Endothelial cell of umbilical vein (primary cell): Measurements from ENCODE around the gene MICALL2. TPM values are rescaled to one million over a fixed set of nuclear protein-coding genes. Genes with fewer than 3 reads are reported as not detected.

Experiments used
- BruUV-seq: library from RNA; stranded (reverse); fragments of 400-500 nt; replicated peaks from 2 replicates; lab custom pipeline; 2021; lab: Mats Ljungman, UMichigan
- CTCF ChIA-PET: fragments of 300-600, 350-600 bp; sonication (Branson Sonifier 250); formaldehyde crosslinking; loops from one replicate; lab custom pipeline; 2021; ENCODE audit warnings: antibody characterized with exemption, inconsistent platforms; lab: Charles Lee
- POLR2A ChIA-PET: fragments of 300-600, 350-600 bp; sonication (Branson Sonifier 250); formaldehyde crosslinking; loops from one replicate; lab custom pipeline; 2021; ENCODE audit warnings: antibody characterized with exemption, inconsistent platforms; lab: Charles Lee
- DNase-seq: peaks from one replicate; pipeline ENCODE4 v3.0.0-alpha.2; 2011; ENCODE audit warnings: low read depth, low spot score
- FAIRE-seq: peaks from 2 replicates; lab custom pipeline; 2011; peaks lifted over from hg19 to GRCh38; lab: Jason Lieb, UNC
- H2AFZ ChIP-seq: 2 replicates; pipeline ENCODE4 v1.6.0; 2012; ENCODE audit warnings: low read depth, low read length, control low read depth, inconsistent platforms
- H3K27ac ChIP-seq: 2 replicates; pipeline ENCODE4 v1.5.1; 2011; ENCODE audit warnings: low read depth, mild to moderate bottlenecking, control low read depth, low read length, moderate library complexity; ENCODE audit not compliant: insufficient read depth
- H3K27me3 ChIP-seq, 2 experiments: 2 replicates each; pipeline versions ENCODE4 v1.6.0 to v1.6.1; 2011; ENCODE audit warnings: low read length in 2 of 2, mixed read lengths in 1 of 2; ENCODE audit not compliant: control insufficient read depth in 2 of 2, insufficient read depth in 2 of 2
- H3K36me3 ChIP-seq, 2 experiments: 2 replicates in 1 of 2; 3 replicates in 1 of 2; pipeline ENCODE4 v1.5.1; 2011; ENCODE audit warnings: low read length in 2 of 2, mild to moderate bottlenecking in 1 of 2, moderate library complexity in 1 of 2; ENCODE audit not compliant: control insufficient read depth in 2 of 2, insufficient read depth in 2 of 2; ENCODE audit errors: extremely low read depth in 1 of 2
- H3K4me1 ChIP-seq: 3 replicates; pipeline ENCODE4 v1.5.1; 2011; ENCODE audit warnings: mild to moderate bottlenecking, low read length; ENCODE audit not compliant: control insufficient read depth, insufficient read depth; ENCODE audit errors: extremely low read depth
- H3K4me2 ChIP-seq: 2 replicates; pipeline ENCODE4 v1.6.1; 2011; ENCODE audit warnings: low read length, control low read depth, mixed read lengths; ENCODE audit not compliant: insufficient read depth
- H3K4me3 ChIP-seq, 3 experiments: fragments of 200-600 bp in 1 of 3; sonication (generic), shearing (Covaris generic) in 1 of 3; replicated peaks in 1 of 3; 2 replicates each; pipeline ENCODE4 v1.5.1; 2011 to 2016; ENCODE audit warnings: control low read depth in 3 of 3, low read length in 3 of 3, mild to moderate bottlenecking in 2 of 3, inconsistent platforms in 1 of 3, low read depth in 1 of 3, moderate library complexity in 1 of 3; ENCODE audit not compliant: insufficient read depth in 1 of 3
- H3K79me2 ChIP-seq: 2 replicates; pipeline ENCODE4 v1.6.0; 2012; ENCODE audit warnings: low read length, inconsistent platforms; ENCODE audit not compliant: control insufficient read depth, insufficient read depth
- H3K9ac ChIP-seq: replicated peaks from 2 replicates; pipeline ENCODE3; 2011; ENCODE audit warnings: low read length, control low read depth; ENCODE audit not compliant: insufficient read depth; ENCODE audit errors: extremely low read depth
- H3K9me1 ChIP-seq: replicated peaks from 3 replicates; pipeline ENCODE4 v1.6.0; 2011; ENCODE audit warnings: mild to moderate bottlenecking, low read length; ENCODE audit not compliant: control insufficient read depth, insufficient read depth; ENCODE audit errors: extremely low read depth
- H3K9me3 ChIP-seq: replicated peaks from 2 replicates; pipeline ENCODE4 v1.5.1; 2012; ENCODE audit warnings: low read length, inconsistent platforms; ENCODE audit not compliant: control insufficient read depth, insufficient read depth
- H4K20me1 ChIP-seq: replicated peaks from 2 replicates; pipeline ENCODE3; 2011; ENCODE audit warnings: mild to moderate bottlenecking, low read length; ENCODE audit not compliant: control insufficient read depth, insufficient read depth; ENCODE audit errors: extremely low read depth
- EZH2 ChIP-seq: IDR thresholded peaks from 2 replicates; pipeline ENCODE4 v1.6.1; 2012; ENCODE audit warnings: borderline replicate concordance, low read depth, mild to moderate bottlenecking, moderate library complexity, low read length, inconsistent platforms; ENCODE audit not compliant: severe bottlenecking
- FOS ChIP-seq: IDR thresholded peaks from 2 replicates; pipeline ENCODE4 v1.6.1; 2011; ENCODE audit warnings: mild to moderate bottlenecking, low read length, moderate library complexity, borderline replicate concordance; ENCODE audit not compliant: insufficient read depth
- GATA2 ChIP-seq: IDR thresholded peaks from 2 replicates; pipeline ENCODE4 v1.7.0; 2011; ENCODE audit warnings: low read depth, mild to moderate bottlenecking, moderate library complexity, mixed read lengths, low read length; ENCODE audit not compliant: insufficient read length, insufficient read depth
- JUN ChIP-seq: IDR thresholded peaks from 2 replicates; pipeline ENCODE4 v1.6.1; 2011; ENCODE audit warnings: borderline replicate concordance, low read depth; ENCODE audit not compliant: insufficient read length, insufficient read depth
- MYC ChIP-seq: IDR thresholded peaks from one replicate; pipeline ENCODE4 v1.6.1; 2011; ENCODE audit warnings: mild to moderate bottlenecking, low read depth, low read length
- POLR2A ChIP-seq: IDR thresholded peaks from 2 replicates; pipeline ENCODE4 v1.6.1; 2012; ENCODE audit warnings: low read depth, mild to moderate bottlenecking, control low read depth, low read length
- POLR2AphosphoS5 ChIP-seq: IDR thresholded peaks from 2 replicates; pipeline ENCODE4 v1.6.1; 2012; ENCODE audit warnings: low read depth, mild to moderate bottlenecking, control low read depth, low read length, moderate library complexity; ENCODE audit not compliant: insufficient read depth
- dilution Hi-C: fragments of 300-500 bp; cut with MboI; formaldehyde crosslinking; loops from one replicate; pipeline ENCODE4 v1.15.0; 2019; ENCODE audit warnings: low sequenced_read_pairs; ENCODE audit not compliant: extremely low pct_ligation_motif_present
- intact Hi-C: fragments of 100-400 bp; cut with micrococcal nuclease; formaldehyde crosslinking; loops from one replicate; pipeline ENCODE4 v1.10.0; 2022
- polyA plus RNA-seq, 4 experiments: library from polyadenylated mRNA; depleted of rRNA in 3 of 4; stranded (reverse) in 3 of 4; unstranded in 1 of 4; fragments of >200 nt; gene quantifications; 2 replicates each; pipeline versions ENCODE4 v1.2.1 to v1.2.3, GENCODE V29; 2011 to 2012; ENCODE audit warnings: missing spikeins in 1 of 4
- total RNA-seq: library from RNA; stranded (reverse); gene quantifications from 2 replicates; pipeline ENCODE4 v1.2.3, GENCODE V29; 2021
- TF ChIP-seq, protein P1 (sequence below): IDR thresholded peaks from 2 replicates; pipeline ENCODE4 v1.6.1; 2011; ENCODE audit not compliant: insufficient read depth, insufficient read length
- TF ChIP-seq, protein P2 (sequence below), 2 donors: IDR thresholded peaks; 1 replicate in 1 of 2; 2 replicates in 1 of 2; pipeline ENCODE4 v1.5.1; 2011; ENCODE audit warnings: low read length in 2 of 2, mild to moderate bottlenecking in 2 of 2, moderate library complexity in 2 of 2, control low read depth in 1 of 2, inconsistent platforms in 1 of 2, low read depth in 1 of 2; ENCODE audit not compliant: insufficient read depth in 1 of 2; ENCODE audit errors: extremely low read depth in 1 of 2

The MICALL2 gene
- total and polyA plus RNA-seq, 2 donors (not counting 3 experiments of a cell fraction or from before 2014, with no cell fraction given) = 29.8 to 46.3 TPM

- CTCF ChIA-PET = interaction anchor here (0.9 to 1.2 kb wide), 2 partner anchors 11 to 14 kb away, joined by 3 to 4 read pairs; no protein-coding TSS in a partner anchor
- H3K9me3 ChIP-seq = no peaks in the 10 kb centered on the region
- no TSS peak for BruUV-seq
- H4K20me1 ChIP-seq = no peaks in the 10 kb centered on the region
- H2AFZ ChIP-seq = no peak overlapping the region
- DNase-seq = no peak
- POLR2A ChIA-PET = no interaction called here
- dilution Hi-C loops (no loop called here), intact Hi-C loops (no loop called here)
- no peak overlapping the region for H3K27ac ChIP-seq
- no peak overlapping the region for H3K9ac ChIP-seq
- no peak overlapping the region for H3K4me2 ChIP-seq
- no peaks in the 10 kb centered on the region for H3K9me1 ChIP-seq
- H3K4me3 ChIP-seq = no peak overlapping the region
- H3K4me1 ChIP-seq = no peaks in the 10 kb centered on the region
- peaks cover 6% of the 10 kb centered on the region in 2 experiments for H3K27me3 ChIP-seq
- no peak for FAIRE-seq
- TF ChIP-seq JUN (no peak), GATA2 (no peak), MYC (no peak), POLR2AphosphoS5 (no peak), EZH2 (no peak), FOS (no peak), POLR2A (no peak)
- TF ChIP-seq, protein P1, sequence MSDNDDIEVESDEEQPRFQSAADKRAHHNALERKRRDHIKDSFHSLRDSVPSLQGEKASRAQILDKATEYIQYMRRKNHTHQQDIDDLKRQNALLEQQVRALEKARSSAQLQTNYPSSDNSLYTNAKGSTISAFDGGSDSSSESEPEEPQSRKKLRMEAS = no peak
- TF ChIP-seq, protein P2, sequence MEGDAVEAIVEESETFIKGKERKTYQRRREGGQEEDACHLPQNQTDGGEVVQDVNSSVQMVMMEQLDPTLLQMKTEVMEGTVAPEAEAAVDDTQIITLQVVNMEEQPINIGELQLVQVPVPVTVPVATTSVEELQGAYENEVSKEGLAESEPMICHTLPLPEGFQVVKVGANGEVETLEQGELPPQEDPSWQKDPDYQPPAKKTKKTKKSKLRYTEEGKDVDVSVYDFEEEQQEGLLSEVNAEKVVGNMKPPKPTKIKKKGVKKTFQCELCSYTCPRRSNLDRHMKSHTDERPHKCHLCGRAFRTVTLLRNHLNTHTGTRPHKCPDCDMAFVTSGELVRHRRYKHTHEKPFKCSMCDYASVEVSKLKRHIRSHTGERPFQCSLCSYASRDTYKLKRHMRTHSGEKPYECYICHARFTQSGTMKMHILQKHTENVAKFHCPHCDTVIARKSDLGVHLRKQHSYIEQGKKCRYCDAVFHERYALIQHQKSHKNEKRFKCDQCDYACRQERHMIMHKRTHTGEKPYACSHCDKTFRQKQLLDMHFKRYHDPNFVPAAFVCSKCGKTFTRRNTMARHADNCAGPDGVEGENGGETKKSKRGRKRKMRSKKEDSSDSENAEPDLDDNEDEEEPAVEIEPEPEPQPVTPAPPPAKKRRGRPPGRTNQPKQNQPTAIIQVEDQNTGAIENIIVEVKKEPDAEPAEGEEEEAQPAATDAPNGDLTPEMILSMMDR (IDR thresholded peaks at IDR 0.05; ENCODE audit: extremely low read depth in 1 of 2, insufficient read depth in 1 of 2, low read depth in 1 of 2, low read length in 2 of 2) = no peak
- no peaks in the 10 kb centered on the region for H3K36me3 ChIP-seq
- H3K79me2 ChIP-seq = no peaks in the 10 kb centered on the region
These were observed 32.1 kb downstream of the MICALL2 start for GRCh38 chr7:1427064-1427657.
